ENCODE measurements around the gene CEACAM6. TPM values are rescaled to one million over a fixed set of nuclear protein-coding genes. Genes with fewer than 3 reads are reported as not detected.

Gene CEACAM6
- total and polyA plus RNA-seq, 2 of the 13 experiments (the other 11 are each of a cell fraction or from before 2014, with no cell fraction given): not detected

DNA sequence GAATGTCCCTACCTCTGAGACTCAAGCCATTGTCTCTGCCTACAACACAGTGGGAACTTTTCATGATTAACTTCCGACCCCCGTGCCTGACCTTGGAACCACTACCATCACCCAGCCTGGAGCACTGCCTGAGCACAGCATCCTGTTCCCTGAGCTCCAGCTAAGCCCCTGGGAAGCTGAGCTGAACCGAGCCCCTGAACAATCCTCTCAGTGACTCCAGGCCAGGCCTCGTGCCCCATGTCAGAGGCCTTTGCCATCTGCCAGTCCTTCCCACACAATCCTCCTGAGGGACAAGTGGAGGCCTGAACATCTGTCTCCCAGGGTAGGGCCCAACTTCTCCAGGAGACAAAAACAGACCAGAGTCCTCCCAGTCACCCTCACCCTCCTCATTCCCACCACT lies 58.6 kb downstream of the CEACAM6 start:
- in situ Hi-C loops (cut with HindIII; ENCODE audit: extremely low pct_ligation_motif_present, low pct_unique_long_range_greater_than_20kb): no loop called here

More for the DNA sequence above, 58.6 kb downstream of the CEACAM6 start:
- H4K20me1 ChIP-seq (ENCODE audit: insufficient read depth, low read length): no peaks in the 10 kb centered on the region
- no peaks in the 10 kb centered on the region for H3K79me2 ChIP-seq (ENCODE audit: insufficient read depth, low read length)
- H2AFZ ChIP-seq (ENCODE audit: low read length): no peak overlapping the region
- intact Hi-C loops (cut with micrococcal nuclease; ENCODE audit: unreplicated experiment): no loop called here
- POLR2A ChIA-PET: no interaction called here
- FAIRE-seq: no peak
- no peaks in the 10 kb centered on the region for H3K27me3 ChIP-seq (ENCODE audit: control insufficient read depth in 1 of 2, insufficient read depth in 2 of 2, low read length in 2 of 2)
- H3K4me3 ChIP-seq (replicated peaks in 1 of 3; ENCODE audit: insufficient read depth in 1 of 3, low read depth in 2 of 3, low read length in 3 of 3): no peak overlapping the region
- H3K4me2 ChIP-seq (ENCODE audit: low read depth, low read length): no peak overlapping the region
- no peaks in the 10 kb centered on the region for H3K4me1 ChIP-seq (ENCODE audit: insufficient read depth, low read length)
- H3K9me3 ChIP-seq (ENCODE audit: low read length): no peaks in the 10 kb centered on the region
- TF ChIP-seq JUN (CRISPR knock-in tag; IDR thresholded peaks at IDR 0.05) (no peak), ARNT (IDR thresholded peaks at IDR 0.05) (no peak), ZNF768 (CRISPR knock-in tag; IDR thresholded peaks at IDR 0.05) (no peak), ETV5 (CRISPR knock-in tag; IDR thresholded peaks at IDR 0.05; ENCODE audit: borderline replicate concordance) (no peak), ZNF143 (CRISPR knock-in tag; IDR thresholded peaks at IDR 0.05) (no peak), ZNF557 (CRISPR knock-in tag; IDR thresholded peaks at IDR 0.05) (no peak), ARNT2 (CRISPR knock-in tag; IDR thresholded peaks at IDR 0.05; ENCODE audit: low read depth) (no peak), ZNF672 (CRISPR knock-in tag; IDR thresholded peaks at IDR 0.05) (no peak), ISL2 (CRISPR knock-in tag; IDR thresholded peaks at IDR 0.05) (no peak), RARA (CRISPR knock-in tag; IDR thresholded peaks at IDR 0.05) (no peak), ZNF550 (CRISPR knock-in tag; IDR thresholded peaks at IDR 0.05; ENCODE audit: borderline replicate concordance) (no peak), GATAD1 (CRISPR knock-in tag; IDR thresholded peaks at IDR 0.05) (no peak), KMT2A (CRISPR knock-in tag; IDR thresholded peaks at IDR 0.05) (no peak), EZH2 (conservative IDR thresholded peaks at IDR 0.05; ENCODE audit: low read depth, low read length) (no peak), PAWR (CRISPR knock-in tag; IDR thresholded peaks at IDR 0.05; ENCODE audit: borderline replicate concordance) (no peak), RBAK (CRISPR knock-in tag; IDR thresholded peaks at IDR 0.05) (no peak), EHMT2 (IDR thresholded peaks at IDR 0.05; ENCODE audit: borderline replicate concordance, low read depth, low read length) (no peak), NONO (IDR thresholded peaks at IDR 0.05) (no peak), NONO (CRISPR knock-in tag; conservative IDR thresholded peaks at IDR 0.05) (no peak)
- TF ChIP-seq, protein P1, sequence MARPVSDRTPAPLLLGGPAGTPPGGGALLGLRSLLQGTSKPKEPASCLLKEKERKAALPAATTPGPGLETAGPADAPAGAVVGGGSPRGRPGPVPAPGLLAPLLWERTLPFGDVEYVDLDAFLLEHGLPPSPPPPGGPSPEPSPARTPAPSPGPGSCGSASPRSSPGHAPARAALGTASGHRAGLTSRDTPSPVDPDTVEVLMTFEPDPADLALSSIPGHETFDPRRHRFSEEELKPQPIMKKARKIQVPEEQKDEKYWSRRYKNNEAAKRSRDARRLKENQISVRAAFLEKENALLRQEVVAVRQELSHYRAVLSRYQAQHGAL (CRISPR knock-in tag; IDR thresholded peaks at IDR 0.05; ENCODE audit: not compliant biosample characterization): no peak
- TF ChIP-seq, protein P2, sequence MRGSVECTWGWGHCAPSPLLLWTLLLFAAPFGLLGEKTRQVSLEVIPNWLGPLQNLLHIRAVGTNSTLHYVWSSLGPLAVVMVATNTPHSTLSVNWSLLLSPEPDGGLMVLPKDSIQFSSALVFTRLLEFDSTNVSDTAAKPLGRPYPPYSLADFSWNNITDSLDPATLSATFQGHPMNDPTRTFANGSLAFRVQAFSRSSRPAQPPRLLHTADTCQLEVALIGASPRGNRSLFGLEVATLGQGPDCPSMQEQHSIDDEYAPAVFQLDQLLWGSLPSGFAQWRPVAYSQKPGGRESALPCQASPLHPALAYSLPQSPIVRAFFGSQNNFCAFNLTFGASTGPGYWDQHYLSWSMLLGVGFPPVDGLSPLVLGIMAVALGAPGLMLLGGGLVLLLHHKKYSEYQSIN (CRISPR knock-in tag; IDR thresholded peaks at IDR 0.05; ENCODE audit: borderline replicate concordance): no peak
- DNase-seq (ENCODE audit: low spot score): no peak
- CTCF ChIA-PET (ENCODE audit: low intra/inter-chr PET ratio, low total read pairs): no interaction called here
- WGBS (ENCODE audit: low lambda C conversion rate): 0% methylated on average over 4 of the region's 4 CpGs
- no peak overlapping the region for H3K27ac ChIP-seq (ENCODE audit: extremely low read length, insufficient read depth, low read length)
- no peak overlapping the region for H3K9ac ChIP-seq (ENCODE audit: insufficient read depth, low read depth, low read length)
- H3K36me3 ChIP-seq (replicated peaks in 1 of 2; ENCODE audit: control insufficient read depth in 1 of 2, insufficient read depth in 2 of 2, low read length in 2 of 2): no peaks in the 10 kb centered on the region
- no peak for ATAC-seq
- no TSS peak for BruUV-seq (replicated peaks)
